HepG2 (cell line): ENCODE results near the gene CYP27A1. TPM values are rescaled to one million over a fixed set of nuclear protein-coding genes. Genes with fewer than 3 reads are reported as not detected.
A peak's percentile ranks its signal among the peaks of the same experiment; 100 is the strongest.

Experiments used
- BCL6 ChIP-seq: IDR thresholded peaks from 2 replicates; pipeline ENCODE4 v1.6.1; 2016; ENCODE audit warnings: missing genetic modification reagents, missing compliant biosample characterization
- FOXJ3 ChIP-seq: sonication (generic); formaldehyde crosslinking; IDR thresholded peaks from 2 replicates; pipeline ENCODE4 v1.4.0; 2020; ENCODE audit warnings: missing genetic modification reagents, mild to moderate bottlenecking, borderline replicate concordance
- KDM2A ChIP-seq: sonication (generic); formaldehyde crosslinking; IDR thresholded peaks from 2 replicates; pipeline ENCODE4 v1.4.0; 2020; ENCODE audit warnings: low read depth, missing genetic modification reagents, borderline replicate concordance
- NKX3-1 ChIP-seq: sonication (generic); formaldehyde crosslinking; IDR thresholded peaks from 2 replicates; pipeline ENCODE4 v1.5.0; 2020; ENCODE audit warnings: missing genetic modification reagents
- SALL1 ChIP-seq: sonication (generic); formaldehyde crosslinking; IDR thresholded peaks from 2 replicates; pipeline ENCODE4 v1.8.0; 2022; ENCODE audit warnings: mild to moderate bottlenecking, missing genetic modification reagents
- SATB2 ChIP-seq: sonication (generic); formaldehyde crosslinking; IDR thresholded peaks from 2 replicates; pipeline ENCODE4 v1.5.0; 2020; ENCODE audit warnings: missing genetic modification reagents
- SIN3B ChIP-seq: fragments of 150-350 bp; IDR thresholded peaks from 2 replicates; pipeline ENCODE4 v1.6.1; 2014; ENCODE audit warnings: low read length
- TBX3 ChIP-seq: fragments of 450-650 bp; IDR thresholded peaks from 2 replicates; pipeline ENCODE4 v1.6.1; 2017; ENCODE audit warnings: antibody characterized with exemption, mild to moderate bottlenecking, inconsistent platforms, borderline replicate concordance
- THYN1 ChIP-seq: sonication (generic); formaldehyde crosslinking; IDR thresholded peaks from 2 replicates; pipeline ENCODE4 v1.8.1; 2023; ENCODE audit warnings: low read depth, mild to moderate bottlenecking, moderate library complexity, missing genetic modification reagents, borderline replicate concordance
- ZNF510 ChIP-seq: sonication (generic); formaldehyde crosslinking; IDR thresholded peaks from 2 replicates; pipeline ENCODE4 v1.4.0; 2020; ENCODE audit warnings: low read depth, mild to moderate bottlenecking, missing genetic modification reagents
- polyA plus RNA-seq, 8 experiments: library from polyadenylated mRNA; depleted of rRNA in 3 of 8; stranded (reverse) in 7 of 8; unstranded in 1 of 8; fragments of >200 nt; fragmentation: Illumina TruSeq in 4 of 8; extraction: Trizol in 4 of 8; gene quantifications; 2 replicates each; pipeline versions ENCODE4 v1.2.1 to v1.2.3, GENCODE V29; 2011 to 2016; ENCODE audit warnings: low read depth in 4 of 8, missing spikeins in 1 of 8, mixed read lengths in 1 of 8; ENCODE audit not compliant: insufficient read depth in 1 of 8
- total RNA-seq, 5 experiments: library from RNA; depleted of rRNA; stranded (reverse); fragments of >200 nt; fragmentation: Illumina TruSeq; extraction: Trizol; gene quantifications; 2 replicates each; pipeline ENCODE4 v1.2.3, GENCODE V29; 2016; ENCODE audit warnings: low read depth in 1 of 5
- TF ChIP-seq, protein P1 (sequence below): sonication (generic); formaldehyde crosslinking; IDR thresholded peaks from 2 replicates; pipeline ENCODE4 v1.5.1; 2020; ENCODE audit warnings: mild to moderate bottlenecking, missing genetic modification reagents, borderline replicate concordance
- TF ChIP-seq, protein P2 (sequence below): sonication (generic); formaldehyde crosslinking; IDR thresholded peaks from 2 replicates; pipeline ENCODE4 v1.5.0; 2020; ENCODE audit warnings: mild to moderate bottlenecking, missing genetic modification reagents
- TF ChIP-seq, protein P3 (sequence below): sonication (generic); formaldehyde crosslinking; IDR thresholded peaks from 2 replicates; pipeline ENCODE4 v1.5.0; 2020; ENCODE audit warnings: mild to moderate bottlenecking, missing genetic modification reagents
- TF ChIP-seq, protein P4 (sequence below): sonication (generic); formaldehyde crosslinking; IDR thresholded peaks from 2 replicates; pipeline ENCODE4 v1.8.0; 2022; ENCODE audit warnings: missing genetic modification reagents, mild to moderate bottlenecking, borderline replicate concordance

Gene CYP27A1
- total and polyA plus RNA-seq, 2 of the 13 experiments (the other 11 are each of a cell fraction or from before 2014, with no cell fraction given) = 157 to 266 TPM

DNA sequence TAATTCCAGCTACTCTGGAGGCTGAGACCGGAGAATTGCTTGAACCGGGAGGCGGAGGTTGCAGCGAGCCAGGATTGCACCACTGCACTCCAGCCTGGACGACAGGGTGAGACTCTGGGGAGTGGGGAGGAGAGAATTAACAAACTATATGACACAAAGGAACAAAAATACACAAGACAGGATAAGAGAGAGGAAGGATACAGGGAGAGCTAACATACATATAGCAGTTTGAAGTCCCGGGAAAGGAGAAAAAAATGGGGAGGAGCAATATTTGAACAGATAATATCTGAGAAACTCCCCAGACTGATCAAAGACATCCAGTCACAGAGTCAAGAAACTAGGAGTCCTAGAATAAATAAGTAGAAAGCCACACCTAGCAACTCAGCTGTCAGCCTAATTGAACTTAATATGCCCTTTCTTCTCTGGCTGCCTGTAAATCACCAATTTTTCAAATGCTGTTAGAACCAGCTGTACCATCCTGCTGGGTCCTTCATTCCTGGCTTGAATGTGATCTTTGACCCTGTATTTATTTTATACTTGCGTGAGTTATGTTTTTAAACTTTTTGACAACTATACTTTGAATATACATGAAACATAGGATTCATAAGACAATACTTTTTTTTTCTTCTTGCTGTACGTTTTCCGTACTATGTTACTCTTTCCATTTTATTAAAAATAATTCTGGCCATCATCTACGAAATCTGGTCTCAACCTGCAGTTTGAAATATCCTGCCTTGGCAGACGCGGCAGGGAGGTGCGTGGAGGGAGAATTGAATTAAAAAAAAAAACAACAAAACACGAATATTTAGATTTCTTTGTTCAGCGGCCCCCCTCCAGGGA is 876 bp upstream of the CYP27A1 start (continued):
- TF ChIP-seq TBX3 = peak; percentile 52; the same call in 1 of the 2 replicates
- TF ChIP-seq, protein P1, sequence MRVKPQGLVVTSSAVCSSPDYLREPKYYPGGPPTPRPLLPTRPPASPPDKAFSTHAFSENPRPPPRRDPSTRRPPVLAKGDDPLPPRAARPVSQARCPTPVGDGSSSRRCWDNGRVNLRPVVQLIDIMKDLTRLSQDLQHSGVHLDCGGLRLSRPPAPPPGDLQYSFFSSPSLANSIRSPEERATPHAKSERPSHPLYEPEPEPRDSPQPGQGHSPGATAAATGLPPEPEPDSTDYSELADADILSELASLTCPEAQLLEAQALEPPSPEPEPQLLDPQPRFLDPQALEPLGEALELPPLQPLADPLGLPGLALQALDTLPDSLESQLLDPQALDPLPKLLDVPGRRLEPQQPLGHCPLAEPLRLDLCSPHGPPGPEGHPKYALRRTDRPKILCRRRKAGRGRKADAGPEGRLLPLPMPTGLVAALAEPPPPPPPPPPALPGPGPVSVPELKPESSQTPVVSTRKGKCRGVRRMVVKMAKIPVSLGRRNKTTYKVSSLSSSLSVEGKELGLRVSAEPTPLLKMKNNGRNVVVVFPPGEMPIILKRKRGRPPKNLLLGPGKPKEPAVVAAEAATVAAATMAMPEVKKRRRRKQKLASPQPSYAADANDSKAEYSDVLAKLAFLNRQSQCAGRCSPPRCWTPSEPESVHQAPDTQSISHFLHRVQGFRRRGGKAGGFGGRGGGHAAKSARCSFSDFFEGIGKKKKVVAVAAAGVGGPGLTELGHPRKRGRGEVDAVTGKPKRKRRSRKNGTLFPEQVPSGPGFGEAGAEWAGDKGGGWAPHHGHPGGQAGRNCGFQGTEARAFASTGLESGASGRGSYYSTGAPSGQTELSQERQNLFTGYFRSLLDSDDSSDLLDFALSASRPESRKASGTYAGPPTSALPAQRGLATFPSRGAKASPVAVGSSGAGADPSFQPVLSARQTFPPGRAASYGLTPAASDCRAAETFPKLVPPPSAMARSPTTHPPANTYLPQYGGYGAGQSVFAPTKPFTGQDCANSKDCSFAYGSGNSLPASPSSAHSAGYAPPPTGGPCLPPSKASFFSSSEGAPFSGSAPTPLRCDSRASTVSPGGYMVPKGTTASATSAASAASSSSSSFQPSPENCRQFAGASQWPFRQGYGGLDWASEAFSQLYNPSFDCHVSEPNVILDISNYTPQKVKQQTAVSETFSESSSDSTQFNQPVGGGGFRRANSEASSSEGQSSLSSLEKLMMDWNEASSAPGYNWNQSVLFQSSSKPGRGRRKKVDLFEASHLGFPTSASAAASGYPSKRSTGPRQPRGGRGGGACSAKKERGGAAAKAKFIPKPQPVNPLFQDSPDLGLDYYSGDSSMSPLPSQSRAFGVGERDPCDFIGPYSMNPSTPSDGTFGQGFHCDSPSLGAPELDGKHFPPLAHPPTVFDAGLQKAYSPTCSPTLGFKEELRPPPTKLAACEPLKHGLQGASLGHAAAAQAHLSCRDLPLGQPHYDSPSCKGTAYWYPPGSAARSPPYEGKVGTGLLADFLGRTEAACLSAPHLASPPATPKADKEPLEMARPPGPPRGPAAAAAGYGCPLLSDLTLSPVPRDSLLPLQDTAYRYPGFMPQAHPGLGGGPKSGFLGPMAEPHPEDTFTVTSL (CRISPR knock-in tag) = 0 out of 2 replicates have a peak, but pooled peaks have one; percentile 11
- TF ChIP-seq NKX3-1 (CRISPR knock-in tag) = 0 out of 2 replicates have a peak, but pooled peaks have one; percentile 51
- TF ChIP-seq FOXJ3 (CRISPR knock-in tag) = 0 out of 2 replicates have a peak, but pooled peaks have one; percentile 37
- TF ChIP-seq, protein P2, sequence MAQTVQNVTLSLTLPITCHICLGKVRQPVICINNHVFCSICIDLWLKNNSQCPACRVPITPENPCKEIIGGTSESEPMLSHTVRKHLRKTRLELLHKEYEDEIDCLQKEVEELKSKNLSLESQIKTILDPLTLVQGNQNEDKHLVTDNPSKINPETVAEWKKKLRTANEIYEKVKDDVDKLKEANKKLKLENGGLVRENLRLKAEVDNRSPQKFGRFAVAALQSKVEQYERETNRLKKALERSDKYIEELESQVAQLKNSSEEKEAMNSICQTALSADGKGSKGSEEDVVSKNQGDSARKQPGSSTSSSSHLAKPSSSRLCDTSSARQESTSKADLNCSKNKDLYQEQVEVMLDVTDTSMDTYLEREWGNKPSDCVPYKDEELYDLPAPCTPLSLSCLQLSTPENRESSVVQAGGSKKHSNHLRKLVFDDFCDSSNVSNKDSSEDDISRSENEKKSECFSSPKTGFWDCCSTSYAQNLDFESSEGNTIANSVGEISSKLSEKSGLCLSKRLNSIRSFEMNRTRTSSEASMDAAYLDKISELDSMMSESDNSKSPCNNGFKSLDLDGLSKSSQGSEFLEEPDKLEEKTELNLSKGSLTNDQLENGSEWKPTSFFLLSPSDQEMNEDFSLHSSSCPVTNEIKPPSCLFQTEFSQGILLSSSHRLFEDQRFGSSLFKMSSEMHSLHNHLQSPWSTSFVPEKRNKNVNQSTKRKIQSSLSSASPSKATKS = 0 out of 2 replicates have a peak, but pooled peaks have one; percentile 89
- peak; percentile 64; the same call in 1 of the 2 replicates for TF ChIP-seq SALL1 (CRISPR knock-in tag)
- TF ChIP-seq SATB2 (CRISPR knock-in tag) = no peak
- TF ChIP-seq THYN1 = 0 out of 2 replicates have a peak, but pooled peaks have one; percentile 67
- peak; percentile 14; the same call in 1 of the 2 replicates for TF ChIP-seq BCL6 (CRISPR knock-in tag)
- TF ChIP-seq KDM2A (CRISPR knock-in tag) = 0 out of 2 replicates have a peak, but pooled peaks have one; percentile 25
- no peak for TF ChIP-seq SIN3B
- TF ChIP-seq, protein P3, sequence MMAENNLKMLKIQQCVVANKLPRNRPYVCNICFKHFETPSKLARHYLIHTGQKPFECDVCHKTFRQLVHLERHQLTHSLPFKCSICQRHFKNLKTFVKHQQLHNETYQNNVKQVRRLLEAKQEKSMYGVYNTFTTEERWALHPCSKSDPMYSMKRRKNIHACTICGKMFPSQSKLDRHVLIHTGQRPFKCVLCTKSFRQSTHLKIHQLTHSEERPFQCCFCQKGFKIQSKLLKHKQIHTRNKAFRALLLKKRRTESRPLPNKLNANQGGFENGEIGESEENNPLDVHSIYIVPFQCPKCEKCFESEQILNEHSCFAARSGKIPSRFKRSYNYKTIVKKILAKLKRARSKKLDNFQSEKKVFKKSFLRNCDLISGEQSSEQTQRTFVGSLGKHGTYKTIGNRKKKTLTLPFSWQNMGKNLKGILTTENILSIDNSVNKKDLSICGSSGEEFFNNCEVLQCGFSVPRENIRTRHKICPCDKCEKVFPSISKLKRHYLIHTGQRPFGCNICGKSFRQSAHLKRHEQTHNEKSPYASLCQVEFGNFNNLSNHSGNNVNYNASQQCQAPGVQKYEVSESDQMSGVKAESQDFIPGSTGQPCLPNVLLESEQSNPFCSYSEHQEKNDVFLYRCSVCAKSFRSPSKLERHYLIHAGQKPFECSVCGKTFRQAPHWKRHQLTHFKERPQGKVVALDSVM (CRISPR knock-in tag) = peak; percentile 99
- TF ChIP-seq, protein P4, sequence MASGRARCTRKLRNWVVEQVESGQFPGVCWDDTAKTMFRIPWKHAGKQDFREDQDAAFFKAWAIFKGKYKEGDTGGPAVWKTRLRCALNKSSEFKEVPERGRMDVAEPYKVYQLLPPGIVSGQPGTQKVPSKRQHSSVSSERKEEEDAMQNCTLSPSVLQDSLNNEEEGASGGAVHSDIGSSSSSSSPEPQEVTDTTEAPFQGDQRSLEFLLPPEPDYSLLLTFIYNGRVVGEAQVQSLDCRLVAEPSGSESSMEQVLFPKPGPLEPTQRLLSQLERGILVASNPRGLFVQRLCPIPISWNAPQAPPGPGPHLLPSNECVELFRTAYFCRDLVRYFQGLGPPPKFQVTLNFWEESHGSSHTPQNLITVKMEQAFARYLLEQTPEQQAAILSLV (CRISPR knock-in tag) = no peak
- TF ChIP-seq ZNF510 (CRISPR knock-in tag) = no peak
